ENCODE results near the gene PKM.

The PKM gene

GRCh38 chr15:72249142-72249810, 18.3 kb upstream of the PKM start:
- no peak for TF ChIP-seq CTCF (IDR thresholded peaks at IDR 0.05; ENCODE audit: borderline replicate concordance, control extremely low read depth, extremely low read depth, insufficient read depth, missing control alignments)
- DNase-seq (ENCODE audit: low spot score): no peak
- in situ Hi-C loops (cut with MboI; ENCODE audit: low sequenced_read_pairs, unreplicated experiment): no loop called here

- in situ Hi-C loops (cut with MboI; ENCODE audit: low sequenced_read_pairs, unreplicated experiment): no loop called here
- TF ChIP-seq CTCF (IDR thresholded peaks at IDR 0.05; ENCODE audit: borderline replicate concordance, control extremely low read depth, extremely low read depth, insufficient read depth, missing control alignments): no peak
Measured at GRCh38 chr15:72248514-72248913, 17.5 kb upstream of the PKM start.

GRCh38 chr15:72242775-72243370, 11.9 kb upstream of the PKM start:
- TF ChIP-seq CTCF (IDR thresholded peaks at IDR 0.05; ENCODE audit: borderline replicate concordance, control extremely low read depth, extremely low read depth, insufficient read depth, missing control alignments): no peak
- no peak for DNase-seq (ENCODE audit: low spot score)
- in situ Hi-C loops (cut with MboI; ENCODE audit: low sequenced_read_pairs, unreplicated experiment): no loop called here

More at GRCh38 chr15:72248514-72248913, 17.5 kb upstream of the PKM start:
- DNase-seq (ENCODE audit: low spot score): no peak

- no peak for DNase-seq (ENCODE audit: low spot score)
- in situ Hi-C loops (cut with MboI; ENCODE audit: low sequenced_read_pairs, unreplicated experiment): no loop called here
- no peak for TF ChIP-seq CTCF (IDR thresholded peaks at IDR 0.05; ENCODE audit: borderline replicate concordance, control extremely low read depth, extremely low read depth, insufficient read depth, missing control alignments)
Measured at GRCh38 chr15:72239652-72240051, 8.7 kb upstream of the PKM start.

GRCh38 chr15:72238586-72238985, 7.6 kb upstream of the PKM start:
- TF ChIP-seq CTCF (IDR thresholded peaks at IDR 0.05; ENCODE audit: borderline replicate concordance, control extremely low read depth, extremely low read depth, insufficient read depth, missing control alignments): no peak
- in situ Hi-C loops (cut with MboI; ENCODE audit: low sequenced_read_pairs, unreplicated experiment): no loop called here
- no peak for DNase-seq (ENCODE audit: low spot score)

- no peak for DNase-seq (ENCODE audit: low spot score)
- in situ Hi-C loops (cut with MboI; ENCODE audit: low sequenced_read_pairs, unreplicated experiment): no loop called here
- TF ChIP-seq CTCF (IDR thresholded peaks at IDR 0.05; ENCODE audit: borderline replicate concordance, control extremely low read depth, extremely low read depth, insufficient read depth, missing control alignments): no peak
Measured at GRCh38 chr15:72237853-72238224, 6.8 kb upstream of the PKM start.

All from GM13976 (cell line).